WERI-Rb-1 (cell line): Measurements from ENCODE around the gene PHLPP1.

Experiments used
- DNase-seq: peaks from one replicate; pipeline ENCODE4 v3.0.0-alpha.2; 2020
- H3K27ac ChIP-seq: fragments of 250-450 bp; sonication (Bioruptor Pico); 2 replicates; pipeline ENCODE4 v1.5.1; 2020; ENCODE audit warnings: mild to moderate bottlenecking, moderate library complexity
- H3K27me3 ChIP-seq: fragments of 250-450 bp; sonication (Bioruptor Pico); 2 replicates; pipeline ENCODE4 v1.5.1; 2021; ENCODE audit warnings: mild to moderate bottlenecking, low read depth, moderate library complexity; ENCODE audit not compliant: insufficient read depth, severe bottlenecking
- H3K36me3 ChIP-seq: fragments of 250-450 bp; sonication (Bioruptor Pico); 2 replicates; pipeline ENCODE4 v1.5.1; 2020; ENCODE audit warnings: mild to moderate bottlenecking, moderate library complexity
- H3K4me3 ChIP-seq: 2 replicates; pipeline ENCODE4 v1.5.1; 2011; ENCODE audit warnings: low read depth, mild to moderate bottlenecking, control low read depth, low read length
- H3K9me3 ChIP-seq: fragments of 250-450 bp; sonication (Bioruptor Pico); 2 replicates; pipeline ENCODE4 v1.5.1; 2021; ENCODE audit warnings: mild to moderate bottlenecking, moderate library complexity; ENCODE audit not compliant: severe bottlenecking
- CTCF ChIP-seq: IDR thresholded peaks from 2 replicates; pipeline ENCODE4 v1.5.1; 2011; ENCODE audit warnings: low read depth, mild to moderate bottlenecking, control low read depth, inconsistent platforms, low read length

The PHLPP1 gene

GRCh38 chr18:63002803-63003445 lies 287.6 kb downstream of the PHLPP1 start:
- DNase-seq = no peak
- Histone ChIP-seq H3K27ac (no peak overlapping the region; the same call in 1 of the 2 replicates), H3K4me3 (no peak overlapping the region), H3K9me3 (no peaks in the 10 kb centered on the region), H3K27me3 (no peaks in the 10 kb centered on the region), H3K36me3 (no peaks in the 10 kb centered on the region)
- TF ChIP-seq CTCF = no peak

GRCh38 chr18:63003899-63004298 lies 288.6 kb downstream of the PHLPP1 start:
- Histone ChIP-seq H3K36me3 (no peaks in the 10 kb centered on the region), H3K4me3 (no peak overlapping the region), H3K27me3 (no peaks in the 10 kb centered on the region), H3K27ac (no peak overlapping the region), H3K9me3 (no peaks in the 10 kb centered on the region)
- no peak for DNase-seq
- no peak for TF ChIP-seq CTCF

GRCh38 chr18:63004466-63005089 lies 289.2 kb downstream of the PHLPP1 start:
- Histone ChIP-seq H3K36me3 (no peaks in the 10 kb centered on the region), H3K9me3 (no peaks in the 10 kb centered on the region), H3K4me3 (no peak overlapping the region), H3K27me3 (no peaks in the 10 kb centered on the region), H3K27ac (no peak overlapping the region)
- DNase-seq = no peak
- no peak for TF ChIP-seq CTCF

- no peak for DNase-seq
- no peak for TF ChIP-seq CTCF
- no peaks in the 10 kb centered on the region for H3K9me3 ChIP-seq
- no peaks in the 10 kb centered on the region for H3K27me3 ChIP-seq
- H3K4me3 ChIP-seq = no peak overlapping the region
- no peak overlapping the region for H3K27ac ChIP-seq
- no peaks in the 10 kb centered on the region for H3K36me3 ChIP-seq
These were observed 290.0 kb downstream of the PHLPP1 start for GRCh38 chr18:63005306-63005705.

GRCh38 chr18:63007231-63007630 lies 291.9 kb downstream of the PHLPP1 start:
- no peaks in the 10 kb centered on the region for H3K27me3 ChIP-seq
- H3K27ac ChIP-seq = no peak overlapping the region
- TF ChIP-seq CTCF = no peak
- H3K4me3 ChIP-seq = no peak overlapping the region
- DNase-seq = no peak
- H3K36me3 ChIP-seq = no peaks in the 10 kb centered on the region
- H3K9me3 ChIP-seq = no peaks in the 10 kb centered on the region

GRCh38 chr18:63016270-63016669 lies 300.9 kb downstream of the PHLPP1 start:
- no peaks in the 10 kb centered on the region for H3K27me3 ChIP-seq
- DNase-seq = peak; percentile 51
- H3K36me3 ChIP-seq = no peaks in the 10 kb centered on the region
- no peak overlapping the region for H3K27ac ChIP-seq
- H3K9me3 ChIP-seq = peaks cover 5% of the 10 kb centered on the region
- no peak overlapping the region for H3K4me3 ChIP-seq
- peak; percentile 82 for TF ChIP-seq CTCF
